Measurements from ENCODE around the gene FABP7.

FABP7 gene

GRCh38 chr6:122778985-122779661 is 393 bp upstream of the FABP7 start:
- Histone ChIP-seq H3K4me3 (ENCODE audit: low read length) (no peak overlapping the region), H3K36me3 (replicated peaks; ENCODE audit: low read depth, low read length) (no peaks in the 10 kb centered on the region), H2AFZ (ENCODE audit: low read depth, low read length) (no peak overlapping the region), H3K4me1 (ENCODE audit: low read length) (no peaks in the 10 kb centered on the region), H3K27ac (ENCODE audit: low read length) (no peak overlapping the region), H3K4me2 (ENCODE audit: low read length) (no peak overlapping the region), H3K79me2 (ENCODE audit: low read length) (no peaks in the 10 kb centered on the region), H3K9me3 (ENCODE audit: insufficient read depth, low read length) (no peaks in the 10 kb centered on the region), H4K20me1 (ENCODE audit: insufficient read depth, low read length) (no peaks in the 10 kb centered on the region), H3K27me3 (ENCODE audit: low read depth, low read length) (no peaks in the 10 kb centered on the region; the same call in 1 of the 2 replicates), H3K9ac (ENCODE audit: low read length) (no peak overlapping the region)
- no peak for TF ChIP-seq EZH2phosphoT487 (IDR thresholded peaks at IDR 0.05; ENCODE audit: low read depth)
- TF ChIP-seq CTCF (IDR thresholded peaks at IDR 0.05; ENCODE audit: low read depth, low read length) = no peak

GRCh38 chr6:122780114-122780513 is 598 bp downstream of the FABP7 start:
- Histone ChIP-seq H3K9me3 (ENCODE audit: insufficient read depth, low read length) (no peaks in the 10 kb centered on the region), H3K9ac (ENCODE audit: low read length) (no peak overlapping the region), H3K27me3 (ENCODE audit: low read depth, low read length) (no peaks in the 10 kb centered on the region; the same call in 1 of the 2 replicates), H3K4me3 (ENCODE audit: low read length) (no peak overlapping the region), H2AFZ (ENCODE audit: low read depth, low read length) (no peak overlapping the region), H3K79me2 (ENCODE audit: low read length) (no peaks in the 10 kb centered on the region), H3K4me1 (ENCODE audit: low read length) (no peaks in the 10 kb centered on the region), H4K20me1 (ENCODE audit: insufficient read depth, low read length) (no peaks in the 10 kb centered on the region), H3K27ac (ENCODE audit: low read length) (no peak overlapping the region), H3K36me3 (replicated peaks; ENCODE audit: low read depth, low read length) (no peaks in the 10 kb centered on the region), H3K4me2 (ENCODE audit: low read length) (no peak overlapping the region)
- no peak for TF ChIP-seq EZH2phosphoT487 (IDR thresholded peaks at IDR 0.05; ENCODE audit: low read depth)
- TF ChIP-seq CTCF (IDR thresholded peaks at IDR 0.05; ENCODE audit: low read depth, low read length) = no peak

- no peak overlapping the region for H3K4me3 ChIP-seq (ENCODE audit: low read length)
Measured at GRCh38 chr6:122781716-122782115, 2.2 kb downstream of the FABP7 start.

GRCh38 chr6:122783401-122783800 is 3.9 kb downstream of the FABP7 start:
- no peaks in the 10 kb centered on the region for H3K79me2 ChIP-seq (ENCODE audit: low read length)
- no peak overlapping the region for H3K4me2 ChIP-seq (ENCODE audit: low read length)
- H3K27ac ChIP-seq (ENCODE audit: low read length) = no peak overlapping the region
- H3K4me1 ChIP-seq (ENCODE audit: low read length) = peaks cover under 1% of the 10 kb centered on the region; the same call in 1 of the 2 replicates
- no peaks in the 10 kb centered on the region for H3K9me3 ChIP-seq (ENCODE audit: insufficient read depth, low read length)
- no peaks in the 10 kb centered on the region for H3K36me3 ChIP-seq (replicated peaks; ENCODE audit: low read depth, low read length)
- TF ChIP-seq EZH2phosphoT487 (IDR thresholded peaks at IDR 0.05; ENCODE audit: low read depth) (no peak), CTCF (IDR thresholded peaks at IDR 0.05; ENCODE audit: low read depth, low read length) (no peak)
- no peak overlapping the region for H3K9ac ChIP-seq (ENCODE audit: low read length)
- no peaks in the 10 kb centered on the region for H4K20me1 ChIP-seq (ENCODE audit: insufficient read depth, low read length)
- no peak overlapping the region for H3K4me3 ChIP-seq (ENCODE audit: low read length)
- no peak overlapping the region for H2AFZ ChIP-seq (ENCODE audit: low read depth, low read length)
- H3K27me3 ChIP-seq (ENCODE audit: low read depth, low read length) = peaks cover 11% of the 10 kb centered on the region

More at GRCh38 chr6:122781716-122782115, 2.2 kb downstream of the FABP7 start:
- Histone ChIP-seq H3K4me2 (ENCODE audit: low read length) (no peak overlapping the region), H3K79me2 (ENCODE audit: low read length) (no peaks in the 10 kb centered on the region), H2AFZ (ENCODE audit: low read depth, low read length) (no peak overlapping the region), H4K20me1 (ENCODE audit: insufficient read depth, low read length) (no peaks in the 10 kb centered on the region), H3K9ac (ENCODE audit: low read length) (no peak overlapping the region), H3K9me3 (ENCODE audit: insufficient read depth, low read length) (no peaks in the 10 kb centered on the region), H3K36me3 (replicated peaks; ENCODE audit: low read depth, low read length) (no peaks in the 10 kb centered on the region), H3K27ac (ENCODE audit: low read length) (no peak overlapping the region), H3K27me3 (ENCODE audit: low read depth, low read length) (peaks cover 4% of the 10 kb centered on the region), H3K4me1 (ENCODE audit: low read length) (no peaks in the 10 kb centered on the region)
- no peak for TF ChIP-seq EZH2phosphoT487 (IDR thresholded peaks at IDR 0.05; ENCODE audit: low read depth)
- TF ChIP-seq CTCF (IDR thresholded peaks at IDR 0.05; ENCODE audit: low read depth, low read length) = no peak

Measured in OCI-LY3 (cell line).